Islet of Langerhans (tissue), 1 donor: ENCODE results near the gene FRY.
A peak's percentile ranks its signal among the peaks of the same experiment; 100 is the strongest.
"Not testable (repeated sequence)": the region's sequence is repeated elsewhere in the genome, so short reads cannot be mapped to it uniquely, and the experiment has no call there.

Experiments
- FAIRE-seq: peaks from one replicate; lab custom pipeline; 2011; peaks lifted over from hg19 to GRCh38; lab: Jason Lieb, UNC

FRY gene

GRCh38 chr13:32031025-32031814 lies at the start of gene FRY:
Gene FRY, plus strand, starts transcription at chr13:32031774. Its CDS starts 22 bp downstream, at chr13:32031796.
- no peak for FAIRE-seq

- FAIRE-seq, result no peak
Measured at GRCh38 chr13:31982124-31982523, 49.5 kb upstream of the FRY start.

GRCh38 chr13:31982540-31982939 lies 49.0 kb upstream of the FRY start:
- peak; percentile 100 for FAIRE-seq

GRCh38 chr13:31983696-31984095 lies 47.9 kb upstream of the FRY start:
- FAIRE-seq, result not testable (repeated sequence)

- FAIRE-seq, result not testable (repeated sequence)
Measured at GRCh38 chr13:31984388-31984787, 47.2 kb upstream of the FRY start.

- FAIRE-seq, result no peak
Measured at GRCh38 chr13:31986676-31987470, 44.7 kb upstream of the FRY start.

GRCh38 chr13:31987535-31988170 lies 43.9 kb upstream of the FRY start:
- no peak for FAIRE-seq

- not testable (repeated sequence) for FAIRE-seq
Measured at GRCh38 chr13:31994367-31994766, 37.2 kb upstream of the FRY start.

- no peak for FAIRE-seq
Measured at GRCh38 chr13:31996601-31997000, 35.0 kb upstream of the FRY start.

- FAIRE-seq, result no peak
Measured at GRCh38 chr13:31997641-31998040, 33.9 kb upstream of the FRY start.

GRCh38 chr13:31998131-31998530 lies 33.4 kb upstream of the FRY start:
- FAIRE-seq, result no peak

- not testable (repeated sequence) for FAIRE-seq
Measured at GRCh38 chr13:32000754-32001153, 30.8 kb upstream of the FRY start.

GRCh38 chr13:32001154-32001768 lies 30.3 kb upstream of the FRY start:
- no peak for FAIRE-seq

- FAIRE-seq, result no peak
Measured at GRCh38 chr13:32001769-32002168, 29.8 kb upstream of the FRY start.

GRCh38 chr13:32002873-32003272 lies 28.7 kb upstream of the FRY start:
- FAIRE-seq, result peak; percentile 5

- no peak for FAIRE-seq
Measured at GRCh38 chr13:32007494-32007893, 24.1 kb upstream of the FRY start.

- no peak for FAIRE-seq
Measured at GRCh38 chr13:32008518-32009175, 22.9 kb upstream of the FRY start.

GRCh38 chr13:32009362-32009761 lies 22.2 kb upstream of the FRY start:
- no peak for FAIRE-seq

- no peak for FAIRE-seq
Measured at GRCh38 chr13:32010136-32010535, 21.4 kb upstream of the FRY start.

- FAIRE-seq, result no peak
Measured at GRCh38 chr13:32011971-32012370, 19.6 kb upstream of the FRY start.

GRCh38 chr13:32013181-32013580 lies 18.4 kb upstream of the FRY start:
- no peak for FAIRE-seq

- no peak for FAIRE-seq
Measured at GRCh38 chr13:32016119-32016518, 15.5 kb upstream of the FRY start.
